Astrocyte (in vitro differentiated cells and primary cell): ENCODE results near the gene SH3RF1.

Experiments used
- EZH2 ChIP-seq: IDR thresholded peaks from 2 replicates; pipeline ENCODE4 v1.6.1; 2012; ENCODE audit warnings: mild to moderate bottlenecking, low read length, inconsistent platforms; ENCODE audit not compliant: insufficient read depth
- TF ChIP-seq, protein P1 (sequence below): IDR thresholded peaks from 2 replicates; pipeline ENCODE4 v1.5.1; 2011; ENCODE audit warnings: low read depth, mild to moderate bottlenecking, inconsistent platforms, low read length, moderate library complexity; ENCODE audit not compliant: insufficient read depth

- TF ChIP-seq, protein P1, sequence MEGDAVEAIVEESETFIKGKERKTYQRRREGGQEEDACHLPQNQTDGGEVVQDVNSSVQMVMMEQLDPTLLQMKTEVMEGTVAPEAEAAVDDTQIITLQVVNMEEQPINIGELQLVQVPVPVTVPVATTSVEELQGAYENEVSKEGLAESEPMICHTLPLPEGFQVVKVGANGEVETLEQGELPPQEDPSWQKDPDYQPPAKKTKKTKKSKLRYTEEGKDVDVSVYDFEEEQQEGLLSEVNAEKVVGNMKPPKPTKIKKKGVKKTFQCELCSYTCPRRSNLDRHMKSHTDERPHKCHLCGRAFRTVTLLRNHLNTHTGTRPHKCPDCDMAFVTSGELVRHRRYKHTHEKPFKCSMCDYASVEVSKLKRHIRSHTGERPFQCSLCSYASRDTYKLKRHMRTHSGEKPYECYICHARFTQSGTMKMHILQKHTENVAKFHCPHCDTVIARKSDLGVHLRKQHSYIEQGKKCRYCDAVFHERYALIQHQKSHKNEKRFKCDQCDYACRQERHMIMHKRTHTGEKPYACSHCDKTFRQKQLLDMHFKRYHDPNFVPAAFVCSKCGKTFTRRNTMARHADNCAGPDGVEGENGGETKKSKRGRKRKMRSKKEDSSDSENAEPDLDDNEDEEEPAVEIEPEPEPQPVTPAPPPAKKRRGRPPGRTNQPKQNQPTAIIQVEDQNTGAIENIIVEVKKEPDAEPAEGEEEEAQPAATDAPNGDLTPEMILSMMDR = no peak
- TF ChIP-seq EZH2 = no peak
These were observed 128.4 kb downstream of the SH3RF1 start for GRCh38 chr4:169142391-169142790.
